Epidermal melanocyte (primary cell): ENCODE data around the gene ZNF132.

ENCODE experiments used
- DNase-seq: peaks from one replicate; pipeline ENCODE4 v3.0.0; 2011; ENCODE audit warnings: low spot score; ENCODE audit not compliant: insufficient read length

Gene ZNF132

GRCh38 chr19:58387338-58388174 is 52.4 kb downstream of the ZNF132 start:
- no peak for DNase-seq

GRCh38 chr19:58386576-58387337 is 53.2 kb downstream of the ZNF132 start, which contains the start of gene RPS5:
TSS of gene RPS5 (plus strand) at chr19:58387269. CDS start at chr19:58388138, 869 bp downstream.
- DNase-seq = peak; percentile 100

GRCh38 chr19:58385891-58386575 is 53.9 kb downstream of the ZNF132 start:
- DNase-seq = no peak

GRCh38 chr19:58385313-58385890 is 54.6 kb downstream of the ZNF132 start:
- DNase-seq = no peak

- no peak for DNase-seq
Observed at GRCh38 chr19:58382997-58383603, 56.9 kb downstream of the ZNF132 start.
